Measurements from ENCODE around the gene PLEKHB1.

DNA sequence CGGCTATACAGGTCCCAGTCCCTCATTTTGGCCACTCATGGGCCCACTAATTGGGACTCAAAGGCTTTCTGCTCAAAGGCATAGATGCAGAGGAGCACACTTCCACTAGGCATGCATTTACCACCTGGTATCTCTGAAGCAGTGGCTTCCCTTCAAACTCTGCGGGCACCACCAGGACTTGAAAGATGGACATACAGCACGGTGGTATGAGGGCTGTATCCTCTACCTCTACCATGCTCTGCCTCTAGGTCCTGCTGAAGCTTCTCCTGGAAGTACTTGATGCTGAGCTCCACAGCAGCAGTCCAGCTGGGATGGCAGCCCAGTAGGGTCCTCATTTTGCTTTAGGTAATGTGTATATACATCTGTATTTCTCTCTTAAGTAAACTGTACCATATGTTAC is 64.6 kb downstream of the PLEKHB1 start:
- TF ChIP-seq EZH2 (IDR thresholded peaks at IDR 0.05; ENCODE audit: insufficient read depth, poor library complexity, severe bottlenecking) (no peak), EZH2phosphoT487 (IDR thresholded peaks at IDR 0.05; ENCODE audit: insufficient read depth, low read depth) (no peak)

Data from GM23248 (cell line).